Midbrain (tissue), 1 donor: ENCODE results near the gene SERTAD1.
"Not testable (repeated sequence)": the region's sequence is repeated elsewhere in the genome, so short reads cannot be mapped to it uniquely, and the experiment has no call there.

Experiments used
- DNase-seq: peaks from one replicate; lab custom pipeline; 2025; lab: John Stamatoyannopoulos, UW

Gene SERTAD1

DNA sequence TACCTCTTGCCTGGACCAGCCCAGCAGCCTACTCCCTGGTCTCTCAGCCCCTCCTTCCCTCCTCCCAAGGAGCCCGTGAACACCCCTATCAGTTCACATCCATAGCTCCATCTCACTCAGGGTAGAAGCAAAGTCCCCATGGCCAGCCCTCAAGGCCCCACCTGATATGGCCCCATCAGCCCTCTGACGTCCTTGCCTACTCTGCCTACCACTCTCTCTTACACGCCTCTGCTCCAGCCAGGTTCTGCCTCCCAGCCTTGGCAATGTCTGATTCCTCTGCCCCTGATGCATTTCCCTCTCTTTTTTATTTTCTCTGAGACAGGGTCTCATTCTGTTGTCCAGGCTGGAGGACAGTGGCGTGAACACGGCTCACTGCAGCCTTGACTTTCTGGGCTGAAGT is 26.2 kb upstream of the SERTAD1 start:
- no peak for DNase-seq

GRCh38 chr19:40450664-40451063 is 24.9 kb upstream of the SERTAD1 start:
- no peak for DNase-seq

DNA sequence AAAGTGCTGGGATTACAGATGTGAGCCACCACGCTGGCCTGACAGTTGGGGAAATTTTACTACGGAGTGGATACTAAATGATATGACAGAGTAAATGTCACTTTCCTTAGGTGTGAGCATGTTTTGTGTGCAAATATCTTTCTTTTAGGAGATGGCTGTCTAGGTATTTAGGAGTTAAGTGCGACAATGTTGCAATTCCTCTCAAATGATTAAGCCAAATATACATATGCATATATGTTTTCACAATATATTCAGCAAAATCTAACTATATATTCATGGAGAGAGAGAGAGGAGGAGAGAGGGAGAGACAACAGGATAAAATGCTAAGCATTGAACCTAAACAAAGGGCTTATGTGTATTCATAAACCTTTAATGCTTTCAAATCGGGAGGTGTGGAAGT is 23.7 kb upstream of the SERTAD1 start:
- no peak for DNase-seq

- no peak for DNase-seq
These were observed 20.5 kb upstream of the SERTAD1 start for GRCh38 chr19:40446263-40446784.

DNA sequence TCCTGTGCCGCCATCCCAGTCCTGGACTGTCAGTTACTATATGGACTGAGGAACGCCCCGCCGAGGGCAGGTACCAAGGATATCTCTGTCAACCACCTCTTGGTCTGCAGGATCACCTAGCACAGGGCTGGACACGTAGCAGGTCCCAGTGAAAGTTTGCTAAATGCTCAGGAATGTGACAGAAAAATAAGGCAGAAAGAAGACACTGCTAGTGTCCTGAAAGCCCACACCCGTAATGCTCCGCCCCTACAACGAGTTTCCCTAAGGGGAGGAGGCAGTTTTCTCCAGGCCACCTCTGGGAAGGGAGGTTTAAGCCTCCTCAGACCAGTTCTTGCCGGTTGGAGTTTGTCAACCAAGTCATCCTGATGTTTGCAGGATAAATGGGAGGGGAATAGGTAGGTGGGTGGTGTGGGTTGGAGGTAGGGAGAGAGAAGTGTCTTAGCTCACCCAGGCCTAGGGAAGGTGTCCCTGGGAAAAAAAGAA is 20.0 kb upstream of the SERTAD1 start:
- DNase-seq = no peak

DNA sequence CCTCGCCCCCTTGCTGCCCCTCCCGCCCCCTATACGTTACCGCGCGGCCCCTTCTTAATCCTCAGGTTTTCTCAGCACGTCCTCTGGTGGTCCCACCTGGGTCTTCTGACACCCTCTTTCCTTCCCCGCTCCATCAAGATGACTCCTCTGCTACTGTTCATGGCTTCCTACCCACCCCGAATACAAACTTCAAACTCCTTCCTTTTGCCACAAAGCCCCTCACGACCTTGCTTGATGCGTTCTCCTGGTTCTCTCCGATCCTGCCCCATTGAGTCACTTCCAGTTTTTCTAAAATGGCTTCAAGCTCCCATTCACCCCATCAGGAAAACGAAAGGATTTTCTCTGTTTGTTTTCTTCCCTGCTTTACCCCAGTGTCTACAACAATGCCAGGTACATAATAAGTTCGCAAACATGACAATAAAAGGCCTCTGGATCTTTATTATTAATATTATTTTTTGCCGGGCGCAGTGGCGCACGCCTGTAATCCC is 19.1 kb upstream of the SERTAD1 start:
- no peak for DNase-seq

- DNase-seq = peak; percentile 96
These were observed 18.4 kb upstream of the SERTAD1 start, which contains the start of gene SERTAD3 for GRCh38 chr19:40444000-40444824. TSS of gene SERTAD3 (minus strand) at chr19:40444335. CDS start at chr19:40442080, 2,255 bp downstream.

DNA sequence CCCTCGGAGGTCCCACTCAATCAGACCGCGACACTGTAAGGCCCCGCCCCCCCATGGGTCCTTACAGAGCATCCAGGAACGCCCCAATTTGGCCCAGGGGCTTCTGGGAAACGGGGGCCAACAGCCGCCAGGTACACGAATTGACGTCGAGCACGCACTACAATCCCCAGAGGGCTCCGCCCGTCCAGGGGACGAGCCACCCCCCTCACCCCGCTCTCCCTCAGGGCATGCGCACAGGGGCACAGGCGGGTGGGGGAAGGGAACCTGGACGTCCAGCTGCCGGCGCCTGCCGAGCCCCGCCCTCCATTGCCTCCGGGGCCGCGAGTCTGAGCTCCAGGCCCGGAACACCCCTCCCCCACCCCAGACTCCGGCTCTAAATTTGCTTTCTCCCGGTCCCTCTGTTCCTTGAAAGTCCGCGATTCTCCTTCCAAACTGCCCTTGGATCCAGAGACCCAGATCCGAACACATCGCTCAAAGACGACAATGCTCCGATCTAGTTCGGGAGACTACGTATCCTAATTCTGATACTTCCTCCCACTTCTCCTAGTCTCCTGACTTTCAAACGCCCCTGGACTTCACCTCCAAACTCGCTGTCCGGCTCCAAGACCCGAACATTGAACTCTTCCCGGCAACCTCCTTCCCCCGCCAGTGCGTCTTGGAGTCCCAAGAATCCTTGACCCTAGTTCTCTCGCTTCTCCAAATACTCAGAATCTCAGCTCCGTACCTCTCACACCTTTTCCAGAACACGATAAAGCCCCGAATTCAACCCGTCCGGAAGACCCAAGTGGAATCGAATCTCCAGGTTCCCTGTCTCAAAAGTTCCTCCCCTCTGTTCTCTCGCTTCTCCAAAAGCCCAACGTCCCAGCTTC is 17.6 kb upstream of the SERTAD1 start:
- DNase-seq = peak; percentile 97

DNA sequence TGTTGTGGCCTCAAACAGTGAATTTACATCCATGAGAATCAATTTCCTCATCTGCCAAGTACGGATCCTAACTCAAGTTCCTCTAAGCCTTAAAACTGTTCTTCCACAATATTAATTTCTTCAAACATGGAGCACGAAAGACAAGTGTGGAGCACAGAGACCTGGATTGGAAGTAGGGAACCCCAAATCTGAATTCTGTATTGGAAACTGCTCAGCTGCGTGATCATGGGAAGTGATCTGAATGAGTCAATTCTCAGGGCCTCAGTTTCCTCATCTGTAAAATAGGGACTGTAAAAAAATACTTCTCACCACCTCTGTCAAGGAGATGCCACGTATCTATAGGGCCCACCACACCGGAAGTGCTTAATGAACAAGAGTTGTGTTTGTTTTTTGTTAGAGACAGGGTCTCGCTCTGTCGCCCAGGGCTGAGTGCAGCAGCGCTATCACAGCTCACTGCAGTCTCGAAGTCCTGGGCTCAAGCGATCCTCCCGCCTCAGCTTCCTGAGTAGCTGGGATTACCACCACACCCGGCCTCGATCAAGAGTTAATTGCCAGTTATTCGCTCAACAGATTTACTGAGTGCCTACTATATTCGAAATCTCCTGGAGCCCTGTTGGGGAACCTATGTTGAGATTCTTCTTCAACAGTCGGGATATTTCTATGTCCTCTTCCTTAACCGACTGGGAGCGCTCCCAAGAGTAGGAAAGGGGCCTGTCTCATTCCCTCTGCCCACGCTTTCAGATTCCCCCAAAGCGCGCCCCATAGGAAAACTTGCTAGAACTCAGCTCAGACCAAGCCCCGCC is 16.7 kb upstream of the SERTAD1 start:
- DNase-seq = no peak

DNA sequence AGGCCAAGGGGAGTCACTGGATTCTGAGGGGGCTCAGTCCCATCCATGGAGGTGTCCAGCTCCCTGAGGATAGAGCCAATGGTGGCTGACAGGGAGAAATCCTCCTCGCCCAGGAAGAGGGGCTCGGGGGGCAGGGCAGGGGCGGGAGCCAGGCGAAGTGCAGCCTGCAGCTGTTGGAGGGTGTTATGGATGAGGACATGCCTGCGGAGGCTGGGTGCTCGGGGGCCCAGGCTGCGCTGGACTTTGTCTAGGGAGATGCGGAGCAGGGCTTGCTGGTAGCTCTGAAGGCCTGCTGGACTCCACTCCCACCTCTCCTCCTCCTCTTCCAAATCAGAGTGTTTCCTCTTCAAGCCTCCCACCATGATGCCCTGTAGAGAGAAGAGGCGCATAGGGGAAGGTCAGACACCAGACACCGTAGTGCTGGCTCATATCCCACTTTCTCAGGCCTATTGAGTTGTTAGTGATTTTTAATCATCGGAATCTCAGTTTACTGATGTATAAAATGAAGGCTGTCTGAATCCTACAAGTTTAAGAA is 16.0 kb upstream of the SERTAD1 start:
- no peak for DNase-seq

DNA sequence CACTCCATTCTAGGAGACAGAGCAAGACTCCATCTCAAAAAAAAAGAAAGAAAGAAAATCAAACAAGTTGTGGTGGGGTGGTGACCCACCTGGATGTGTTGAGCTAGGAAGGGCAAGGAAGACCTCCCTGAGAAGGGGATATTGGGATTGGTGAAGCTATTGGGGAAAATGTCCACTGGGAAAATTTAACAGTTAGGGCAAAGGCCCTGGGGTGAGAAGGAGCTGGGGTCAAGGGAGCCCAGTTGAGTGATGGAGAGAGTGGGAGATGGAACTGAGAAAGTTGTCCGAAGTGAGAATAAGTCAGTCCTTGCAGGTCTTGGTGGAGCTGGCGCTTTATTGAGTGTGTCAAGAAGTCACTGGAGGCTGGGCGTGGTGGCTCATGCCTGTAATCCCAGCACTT is 12.5 kb upstream of the SERTAD1 start:
- no peak for DNase-seq

DNA sequence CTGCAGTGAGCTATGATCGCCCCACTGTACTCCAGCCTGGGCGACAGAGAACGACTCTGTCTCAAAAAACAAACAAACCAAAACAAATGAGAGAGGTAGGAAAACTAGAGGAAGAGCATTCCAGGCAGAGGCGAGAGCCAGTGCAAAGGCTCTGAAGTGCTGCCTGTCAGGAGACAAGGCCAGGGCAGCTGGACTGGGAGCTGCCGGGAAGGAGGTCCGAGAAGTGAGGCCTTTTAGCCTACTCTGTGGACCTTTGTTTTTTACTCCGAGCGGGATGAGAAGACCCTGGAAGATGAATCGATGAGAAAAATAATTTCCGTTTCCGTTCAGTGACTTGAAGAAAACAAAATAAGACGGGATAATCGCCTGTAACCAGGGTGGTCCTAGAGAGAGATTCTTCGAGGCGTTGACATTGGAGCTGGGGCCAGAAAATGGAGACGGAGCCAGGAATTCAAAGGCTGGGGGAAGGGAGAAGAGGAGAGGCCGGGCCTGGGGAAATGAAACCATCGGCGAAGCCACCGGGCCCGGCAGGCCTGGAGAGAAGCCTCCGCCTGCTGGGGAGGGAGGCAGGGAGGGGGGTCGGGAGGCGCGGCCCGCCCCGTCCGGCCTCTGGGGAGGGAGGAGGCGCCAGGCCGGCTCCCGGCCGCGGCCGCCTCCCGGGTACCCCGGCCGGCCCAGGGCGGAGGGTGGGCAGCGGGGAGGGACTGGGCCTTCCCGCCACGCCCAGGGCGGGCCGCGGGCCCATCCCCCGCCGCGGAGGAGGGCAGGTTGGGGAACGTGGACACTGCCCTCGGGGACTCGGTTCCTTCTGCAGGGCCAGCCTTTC is 7.8 kb upstream of the SERTAD1 start:
- DNase-seq = peak; percentile 89

DNA sequence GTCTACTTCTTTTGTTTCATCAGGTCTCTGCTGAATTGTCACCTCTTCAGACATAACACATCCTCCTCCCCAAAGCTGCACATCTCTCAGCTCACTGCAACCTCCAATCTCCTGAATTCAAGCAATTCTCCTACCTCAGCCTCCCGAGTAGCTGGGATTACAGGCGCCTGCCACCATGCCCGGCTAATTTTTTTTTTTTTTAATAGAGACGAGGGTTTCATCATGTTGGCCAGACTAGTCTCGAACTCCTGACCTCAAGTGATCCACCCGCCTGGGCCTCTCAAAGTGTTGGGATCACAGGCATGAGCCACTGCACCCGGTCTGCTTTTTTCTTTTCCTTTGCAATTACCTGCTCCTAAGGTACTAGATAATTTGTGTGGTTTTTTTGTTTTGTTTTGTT is 7.0 kb upstream of the SERTAD1 start:
- DNase-seq = not testable (repeated sequence)

DNA sequence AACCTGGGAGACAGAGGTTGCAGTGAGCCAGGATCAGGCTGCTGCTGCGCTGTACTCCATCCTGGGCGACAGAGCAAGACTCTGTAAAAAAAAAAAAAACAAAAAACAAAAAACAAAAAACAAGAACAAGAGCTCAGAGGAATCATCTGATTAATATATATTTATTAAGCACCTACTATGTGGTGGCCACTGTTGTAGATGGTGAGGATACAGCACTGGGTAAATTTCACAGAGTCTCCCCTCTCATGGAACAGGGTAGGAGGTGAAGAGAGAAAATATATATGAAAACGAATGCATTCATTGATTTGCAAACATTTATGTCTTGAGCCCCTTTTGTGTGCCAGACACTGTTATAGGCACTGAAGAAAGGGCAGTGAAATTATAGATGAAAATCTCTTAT is 5.9 kb upstream of the SERTAD1 start:
- DNase-seq = no peak

- DNase-seq = not testable (repeated sequence)
These were observed 4.5 kb upstream of the SERTAD1 start for GRCh38 chr19:40430242-40430641.

DNA sequence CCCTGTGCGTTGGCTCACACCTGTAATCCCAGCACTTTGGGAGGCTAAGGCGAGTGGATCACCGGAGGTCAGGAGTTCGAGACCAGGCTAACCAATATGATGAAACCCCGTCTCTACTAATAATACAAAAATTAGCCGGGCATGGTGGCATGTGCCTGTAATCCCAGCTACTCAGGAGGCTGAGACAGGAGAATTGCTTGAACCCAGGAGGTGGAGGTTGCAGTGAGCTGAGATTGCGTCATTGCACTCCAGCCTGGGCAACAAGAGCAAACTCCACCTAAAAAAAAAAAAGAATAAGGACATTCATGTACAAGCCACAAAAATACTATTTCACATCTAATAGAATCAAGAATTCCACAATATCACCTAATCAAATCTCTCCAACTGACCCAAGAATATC is 2.4 kb upstream of the SERTAD1 start:
- DNase-seq = not testable (repeated sequence)

DNA sequence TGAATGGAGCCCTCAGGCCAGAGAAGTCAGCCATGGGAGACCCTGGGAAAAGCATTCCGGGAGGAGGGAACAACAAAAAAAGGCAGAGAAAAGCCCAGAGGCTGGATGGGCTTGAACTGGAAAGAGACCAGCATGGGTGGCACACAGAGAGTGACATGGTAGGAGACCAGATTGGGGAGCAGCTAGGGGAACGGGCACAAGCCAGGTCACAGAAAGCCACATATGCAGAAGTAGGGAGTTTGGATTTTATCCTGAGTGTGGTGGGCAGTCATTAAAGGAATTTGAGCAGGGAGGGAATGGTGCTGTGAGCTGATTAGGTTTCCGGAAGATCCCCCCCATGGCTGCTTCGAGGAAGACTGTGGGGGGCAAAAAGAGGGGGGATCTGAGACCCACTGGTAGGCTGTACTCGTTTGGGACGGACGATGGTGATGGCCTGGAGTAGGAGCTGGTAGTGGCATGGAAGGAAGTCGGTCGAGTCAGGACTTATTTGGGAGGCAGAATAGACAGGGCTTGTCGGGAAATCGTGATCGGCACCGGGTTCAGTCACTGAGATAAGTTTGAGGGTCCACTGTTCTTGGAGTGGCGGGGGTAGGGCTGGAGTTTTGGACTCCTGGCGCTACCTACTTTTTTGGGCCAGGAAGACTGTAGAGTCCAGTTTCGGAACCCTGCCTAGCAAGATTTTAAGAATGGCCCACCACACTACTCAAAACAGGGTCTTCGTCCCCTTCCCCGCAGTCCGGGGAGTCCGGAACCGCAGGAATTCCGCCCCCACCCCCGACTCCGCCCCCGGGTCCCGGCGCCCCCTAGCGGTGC is 949 bp downstream of the SERTAD1 start:
- peak; percentile 73 for DNase-seq

- DNase-seq = no peak
These were observed 1.9 kb downstream of the SERTAD1 start for GRCh38 chr19:40423938-40424337.

DNA sequence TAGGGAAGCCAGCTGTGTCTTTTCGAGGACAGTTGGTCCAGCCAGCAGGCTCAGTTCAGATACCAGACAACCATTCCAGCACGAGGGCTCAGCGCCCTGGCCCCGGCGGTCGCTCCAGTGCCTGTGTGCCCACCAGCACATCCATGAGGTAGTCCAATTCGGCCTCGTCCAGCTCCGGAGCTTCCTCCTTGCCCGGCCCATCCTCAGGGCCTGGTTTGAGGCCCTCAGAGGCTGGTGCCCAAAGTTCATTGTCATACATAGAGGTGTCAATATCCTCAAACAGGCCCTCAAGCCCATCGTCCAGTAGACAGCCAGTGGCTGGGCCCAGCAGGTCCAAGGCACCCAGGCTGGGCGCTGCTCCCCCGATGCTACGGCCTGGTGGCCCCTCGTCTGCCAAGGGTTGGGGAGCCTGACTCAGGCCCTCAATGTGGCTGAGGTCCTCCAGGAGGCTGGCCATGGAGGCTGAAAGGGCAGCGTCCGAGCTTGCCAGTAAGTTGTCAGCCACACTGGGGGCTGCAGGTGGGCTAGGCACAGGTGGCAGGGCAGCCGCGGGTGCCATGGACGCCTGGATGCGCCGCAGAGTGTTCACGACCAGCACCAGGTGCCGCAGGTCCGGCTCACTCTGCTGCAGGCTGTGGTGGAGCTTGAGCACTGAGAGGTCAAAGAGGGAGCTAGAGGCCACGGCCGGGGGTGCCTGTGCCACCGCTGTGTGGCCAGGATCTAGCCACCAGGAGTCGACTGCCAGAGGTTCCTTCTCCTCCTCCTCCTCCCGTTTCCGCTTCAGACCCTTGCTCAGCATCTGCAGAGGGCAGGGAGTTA is 2.8 kb downstream of the SERTAD1 start:
- no peak for DNase-seq
